ENCODE measurements around the gene MAP6D1.
A peak's percentile ranks its signal among the peaks of the same experiment; 100 is the strongest.

Gene MAP6D1

DNA sequence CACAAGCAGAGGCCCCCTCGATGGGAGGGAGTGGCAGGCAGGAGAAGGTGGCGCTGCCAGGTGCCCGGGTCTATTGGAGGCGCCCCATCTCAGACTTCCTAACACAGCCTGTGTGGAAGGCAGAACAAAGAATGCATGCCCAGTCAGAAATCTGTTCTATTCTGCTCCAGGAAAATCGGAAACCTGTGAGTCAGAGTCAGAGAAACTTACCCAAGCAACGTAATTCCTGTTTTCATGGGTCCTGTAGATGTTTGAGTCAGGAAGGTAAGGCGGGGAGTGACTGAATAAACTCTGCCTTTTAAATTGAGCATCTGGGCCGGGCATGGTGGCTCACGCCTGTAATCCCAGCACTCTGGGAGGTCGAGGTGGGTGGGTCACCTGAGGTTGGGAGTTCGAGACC, 13.7 kb downstream of the MAP6D1 start:
- TF ChIP-seq Cebpa-rat (IDR thresholded peaks at IDR 0.05): no peak
- no peaks in the 10 kb centered on the region for H3K27me3 ChIP-seq
- H3K4me2 ChIP-seq: no peak overlapping the region
- no peak overlapping the region for H3K27ac ChIP-seq
- peaks cover 0 to 81% (median 25%) of the 10 kb centered on the region in 11 experiments; a peak in 16 of 22 replicates for H4K20me1 ChIP-seq
- H3K9me3 ChIP-seq (replicated peaks in 1 of 11): no peaks in the 10 kb centered on the region
- peaks cover 72 to 96% (median 84%) of the 10 kb centered on the region in 11 experiments for H3K36me3 ChIP-seq
- no peak overlapping the region for H3K4me3 ChIP-seq
- H3K9ac ChIP-seq: no peak overlapping the region
- H3K4me1 ChIP-seq: no peaks in the 10 kb centered on the region

DNA sequence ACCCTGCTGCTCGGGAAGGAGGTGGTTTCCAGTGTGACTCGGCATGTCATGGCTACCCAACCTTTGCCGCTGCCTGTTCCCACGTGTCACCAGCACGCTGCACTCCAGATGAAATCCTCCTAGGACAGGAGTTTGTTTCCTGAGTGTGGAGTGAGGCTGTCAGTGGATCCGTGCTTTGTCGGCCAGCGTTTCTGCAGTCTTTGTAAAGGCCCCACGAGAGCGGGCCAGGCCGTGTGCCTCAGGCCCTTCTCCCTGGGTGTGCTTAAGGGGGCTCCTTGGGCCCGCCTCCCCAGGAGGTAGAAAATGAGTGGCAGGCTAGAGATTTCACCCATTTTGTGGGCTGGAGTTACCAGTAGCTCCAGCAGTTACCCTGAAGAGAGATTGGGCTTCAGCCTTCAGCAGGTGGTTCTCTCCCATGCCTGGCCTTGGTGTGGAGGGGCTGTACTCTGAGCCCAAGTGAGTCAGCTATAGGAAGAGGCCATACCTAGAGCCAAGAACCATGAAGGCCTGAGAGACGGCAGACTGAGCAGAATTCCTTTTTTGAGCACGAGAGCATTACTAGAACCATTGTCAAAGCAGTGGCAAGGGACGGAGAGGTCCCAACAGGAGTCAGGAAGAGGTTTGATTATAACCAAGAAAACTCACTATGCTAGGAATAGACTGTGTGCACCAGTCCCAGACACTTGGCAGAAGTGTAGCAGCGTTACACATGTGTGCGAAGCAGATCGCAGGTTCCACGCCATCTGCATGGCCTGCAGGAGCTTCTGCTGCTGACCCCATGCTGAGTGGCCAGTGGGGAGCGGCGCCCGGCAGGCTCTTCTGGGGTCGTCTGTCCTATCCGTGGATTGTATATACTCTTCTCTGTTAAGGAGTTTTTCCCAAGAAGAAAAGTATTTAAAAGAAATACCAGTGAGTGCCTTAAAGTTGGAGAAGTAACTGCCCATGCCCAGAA, 14.5 kb downstream of the MAP6D1 start:
- no peak overlapping the region for H3K4me3 ChIP-seq
- H3K4me2 ChIP-seq: no peak overlapping the region
- no peaks in the 10 kb centered on the region for H3K9me3 ChIP-seq (replicated peaks in 1 of 11)
- H4K20me1 ChIP-seq: peaks cover 0 to 80% (median 25%) of the 10 kb centered on the region in 11 experiments; a peak in 16 of 22 replicates
- H3K27me3 ChIP-seq: no peaks in the 10 kb centered on the region
- H3K9ac ChIP-seq: no peak overlapping the region; a peak in 2 of 22 replicates
- peaks cover 77 to 96% (median 87%) of the 10 kb centered on the region in 11 experiments for H3K36me3 ChIP-seq
- no peak for TF ChIP-seq Cebpa-rat (IDR thresholded peaks at IDR 0.05)
- H3K4me1 ChIP-seq: no peaks in the 10 kb centered on the region
- H3K27ac ChIP-seq: peak overlapping the region in 2 of 11 experiments; percentile 17 to 18; a peak in 2 of 22 replicates

DNA sequence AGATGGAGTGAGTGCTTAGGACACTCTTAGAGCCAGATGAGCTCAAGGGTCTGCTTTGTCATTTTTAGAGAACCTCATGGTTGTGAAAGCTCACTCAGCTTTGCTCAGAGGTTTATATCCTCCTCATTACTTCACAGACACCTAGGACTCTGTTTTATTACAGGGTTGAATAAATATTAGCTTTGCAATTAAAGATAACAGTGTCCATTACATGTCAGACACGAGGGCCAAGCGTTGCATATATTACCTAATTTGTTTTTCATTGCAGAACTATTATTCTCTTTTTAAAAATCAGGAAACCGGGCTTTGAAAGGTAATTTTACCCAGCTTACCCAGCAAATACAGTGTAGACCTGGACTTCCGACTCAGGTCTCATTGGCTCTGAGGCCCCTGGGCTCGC, 16.1 kb downstream of the MAP6D1 start:
- Histone ChIP-seq H3K27me3 (no peaks in the 10 kb centered on the region), H3K4me1 (no peaks in the 10 kb centered on the region), H3K27ac (no peak overlapping the region), H3K9me3 (replicated peaks in 1 of 11) (no peaks in the 10 kb centered on the region), H3K9ac (no peak overlapping the region), H3K4me3 (no peak overlapping the region), H4K20me1 (peaks cover 0 to 81% (median 25%) of the 10 kb centered on the region in 11 experiments; a peak in 16 of 22 replicates), H3K36me3 (peaks cover 92 to 96% (median 94%) of the 10 kb centered on the region in 11 experiments), H3K4me2 (no peak overlapping the region)
- TF ChIP-seq Cebpa-rat (IDR thresholded peaks at IDR 0.05): no peak

DNA sequence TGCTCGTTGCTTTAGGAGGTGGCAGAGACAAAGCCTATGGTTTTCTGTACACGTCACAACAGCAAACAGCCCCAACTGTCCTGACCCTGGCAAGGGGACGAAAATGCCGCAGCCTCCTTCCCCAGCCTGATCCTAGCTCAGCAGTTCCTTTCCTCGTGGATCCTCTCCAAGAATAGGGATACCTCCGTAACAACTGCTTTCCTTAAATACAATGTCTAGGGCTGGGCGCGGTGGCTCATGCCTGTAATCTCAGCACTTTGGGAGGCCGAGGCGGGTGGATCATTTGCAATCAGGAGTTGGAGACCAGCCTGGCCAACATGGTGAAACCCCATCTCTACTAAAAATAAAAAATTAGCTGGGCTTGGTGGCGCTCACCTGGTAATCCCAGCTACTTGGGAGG, 17.0 kb downstream of the MAP6D1 start:
- Histone ChIP-seq H3K4me1 (no peaks in the 10 kb centered on the region), H3K4me3 (no peak overlapping the region), H3K9me3 (replicated peaks in 1 of 11) (no peaks in the 10 kb centered on the region), H3K9ac (no peak overlapping the region), H3K27ac (no peak overlapping the region), H3K4me2 (no peak overlapping the region), H3K27me3 (no peaks in the 10 kb centered on the region), H4K20me1 (peaks cover 0 to 85% (median 30%) of the 10 kb centered on the region in 11 experiments; a peak in 16 of 22 replicates), H3K36me3 (peaks cover 98 to 100% (median 100%) of the 10 kb centered on the region in 11 experiments)
- TF ChIP-seq Cebpa-rat (IDR thresholded peaks at IDR 0.05): no peak

DNA sequence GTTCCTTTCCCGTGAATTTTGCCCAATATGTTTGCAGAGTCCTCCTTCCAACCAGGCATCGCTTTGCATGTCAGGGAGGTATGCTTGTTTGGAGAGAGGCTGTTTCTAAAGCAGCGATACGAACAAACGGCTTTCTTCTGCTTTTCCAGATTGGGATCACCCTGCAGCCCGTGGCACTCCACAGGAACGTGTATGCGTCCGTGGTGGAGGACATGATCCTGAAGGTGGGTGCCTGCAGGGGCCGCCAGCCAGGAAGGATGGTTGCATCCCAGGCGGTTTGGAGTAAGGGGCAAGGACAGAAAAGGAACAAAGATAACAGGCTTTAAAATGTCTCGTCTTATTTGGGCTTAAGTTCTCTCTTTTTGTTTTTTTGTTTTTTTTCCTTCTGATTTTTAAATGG, 17.5 kb downstream of the MAP6D1 start:
- H3K4me3 ChIP-seq: no peak overlapping the region
- H3K27me3 ChIP-seq: no peaks in the 10 kb centered on the region
- H3K4me1 ChIP-seq: no peaks in the 10 kb centered on the region
- no peak overlapping the region for H3K4me2 ChIP-seq
- H3K27ac ChIP-seq: no peak overlapping the region
- H3K9me3 ChIP-seq (replicated peaks in 1 of 11): no peaks in the 10 kb centered on the region
- peaks cover 98 to 100% (median 100%) of the 10 kb centered on the region in 11 experiments for H3K36me3 ChIP-seq
- peaks cover 0 to 80% (median 30%) of the 10 kb centered on the region in 11 experiments; a peak in 15 of 22 replicates for H4K20me1 ChIP-seq
- no peak for TF ChIP-seq Cebpa-rat (IDR thresholded peaks at IDR 0.05)
- H3K9ac ChIP-seq: no peak overlapping the region

DNA sequence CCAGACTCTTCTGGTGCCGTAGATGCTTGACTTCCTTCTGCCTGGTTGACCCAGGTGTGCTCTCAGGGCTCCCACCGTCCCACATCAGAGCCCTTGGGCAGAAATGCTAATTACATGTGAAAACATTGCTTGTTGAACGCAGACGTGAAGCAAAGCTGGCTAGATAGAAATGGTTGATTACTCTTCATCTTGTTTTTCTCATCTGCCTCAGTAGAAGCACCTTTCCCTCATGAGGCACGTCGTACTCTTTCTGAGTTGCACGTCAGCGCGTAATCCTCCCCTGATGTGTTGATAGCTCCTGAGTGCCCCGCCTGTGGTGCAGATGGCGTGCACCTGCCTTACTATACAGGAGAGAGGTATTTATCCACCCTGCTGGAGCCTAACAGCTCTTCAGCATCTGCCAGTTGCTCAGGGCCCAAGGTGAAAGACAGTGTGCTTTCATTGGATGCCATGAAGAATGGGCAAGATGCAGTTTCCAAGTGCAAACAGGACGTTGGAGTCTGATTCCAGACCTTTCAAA, 18.1 kb downstream of the MAP6D1 start:
- no peaks in the 10 kb centered on the region for H3K4me1 ChIP-seq
- peaks cover 100% of the 10 kb centered on the region in 11 experiments for H3K36me3 ChIP-seq
- no peak for TF ChIP-seq Cebpa-rat (IDR thresholded peaks at IDR 0.05)
- no peaks in the 10 kb centered on the region for H3K9me3 ChIP-seq (replicated peaks in 1 of 11)
- H3K4me2 ChIP-seq: no peak overlapping the region
- H3K4me3 ChIP-seq: no peak overlapping the region
- no peak overlapping the region for H3K27ac ChIP-seq
- no peak overlapping the region for H3K9ac ChIP-seq
- H4K20me1 ChIP-seq: peaks cover 0 to 84% (median 30%) of the 10 kb centered on the region in 11 experiments; a peak in 14 of 22 replicates
- no peaks in the 10 kb centered on the region for H3K27me3 ChIP-seq

DNA sequence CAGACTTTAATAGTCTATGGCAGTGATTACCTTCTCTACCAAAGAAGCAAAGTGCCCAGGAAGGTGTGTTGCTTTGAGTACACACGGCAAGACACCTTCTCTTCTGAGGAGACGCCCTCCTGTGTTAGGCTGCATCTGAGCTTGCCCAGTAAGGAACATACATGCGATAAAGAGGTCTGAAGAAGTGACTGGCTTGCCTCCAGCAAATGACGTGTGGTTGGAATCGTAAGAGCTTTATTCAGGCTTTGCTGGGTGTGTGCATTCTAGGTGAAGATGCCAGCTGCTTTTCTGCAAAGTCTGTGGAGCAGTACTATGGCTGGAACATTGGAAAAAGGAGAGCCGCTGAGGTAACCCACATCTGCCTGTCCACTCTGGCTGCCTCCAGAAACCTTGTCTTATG, 22.4 kb downstream of the MAP6D1 start:
- H3K27me3 ChIP-seq: no peaks in the 10 kb centered on the region
- H3K9ac ChIP-seq: no peak overlapping the region
- H4K20me1 ChIP-seq: peaks cover 0 to 64% (median 25%) of the 10 kb centered on the region in 11 experiments; a peak in 16 of 22 replicates
- peaks cover 99 to 100% (median 100%) of the 10 kb centered on the region in 11 experiments for H3K36me3 ChIP-seq
- TF ChIP-seq Cebpa-rat (IDR thresholded peaks at IDR 0.05): no peak
- no peaks in the 10 kb centered on the region for H3K9me3 ChIP-seq (replicated peaks in 1 of 11)
- no peak overlapping the region for H3K4me3 ChIP-seq
- no peaks in the 10 kb centered on the region for H3K4me1 ChIP-seq
- no peak overlapping the region for H3K27ac ChIP-seq
- no peak overlapping the region for H3K4me2 ChIP-seq

DNA sequence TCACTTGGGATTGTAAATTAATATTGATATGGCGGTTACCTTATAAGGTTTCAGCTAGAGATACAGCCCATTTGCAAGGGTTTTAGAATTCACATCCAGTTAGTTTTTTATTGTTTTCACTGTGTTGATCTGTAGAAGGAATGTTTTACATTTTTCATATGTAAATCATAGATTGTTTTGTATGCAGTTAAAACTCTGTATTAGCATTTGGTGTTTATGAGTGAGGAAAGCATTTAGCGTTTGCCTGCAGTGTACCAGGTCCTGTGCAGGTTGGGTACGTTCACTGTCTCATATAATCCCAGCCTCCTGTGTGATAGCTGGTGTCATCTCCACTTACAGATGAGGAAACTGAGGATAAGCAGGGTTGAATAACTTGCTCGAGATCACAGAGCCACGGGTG, 23.8 kb downstream of the MAP6D1 start:
- Histone ChIP-seq H3K27ac (no peak overlapping the region), H3K4me3 (no peak overlapping the region), H3K36me3 (peaks cover 99 to 100% (median 100%) of the 10 kb centered on the region in 11 experiments), H3K9ac (no peak overlapping the region), H3K9me3 (replicated peaks in 1 of 11) (no peaks in the 10 kb centered on the region), H3K4me2 (no peak overlapping the region), H3K27me3 (no peaks in the 10 kb centered on the region), H3K4me1 (no peaks in the 10 kb centered on the region), H4K20me1 (peaks cover 0 to 52% (median 30%) of the 10 kb centered on the region in 11 experiments; a peak in 16 of 22 replicates)
- no peak for TF ChIP-seq Cebpa-rat (IDR thresholded peaks at IDR 0.05)

DNA sequence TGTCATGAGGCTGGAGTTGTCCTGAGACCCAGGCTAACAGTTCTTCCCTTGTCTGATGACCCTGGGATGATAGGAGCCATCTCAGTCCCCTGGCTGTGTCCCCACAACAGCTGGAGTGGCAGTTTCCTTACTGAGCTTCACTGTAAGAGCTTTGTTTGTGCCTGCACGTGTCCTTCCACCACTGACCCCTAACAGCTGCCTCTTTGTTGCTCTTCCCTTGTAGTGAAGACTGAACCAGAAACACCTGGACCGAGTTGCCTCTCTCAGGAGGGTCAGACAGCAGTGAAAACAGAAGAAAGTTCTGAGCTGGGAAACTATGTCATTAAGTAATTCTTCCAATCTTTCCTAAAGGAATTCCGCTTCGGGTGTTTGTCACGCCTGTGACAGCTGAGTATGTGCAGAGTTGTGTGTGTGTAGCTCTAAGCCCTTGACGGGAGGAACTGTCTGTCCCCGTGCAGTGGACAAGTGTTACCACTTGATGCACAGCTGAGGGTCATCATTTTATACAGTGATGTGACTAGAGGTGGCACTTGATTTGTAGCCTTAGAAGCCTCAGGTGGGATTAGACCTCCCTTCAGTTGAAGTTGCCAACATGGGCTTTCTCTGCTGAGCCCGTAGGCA, 25.0 kb downstream of the MAP6D1 start:
- H3K4me1 ChIP-seq: no peaks in the 10 kb centered on the region
- H4K20me1 ChIP-seq: peaks cover 0 to 42% (median 23%) of the 10 kb centered on the region in 11 experiments; a peak in 15 of 22 replicates
- H3K27me3 ChIP-seq: no peaks in the 10 kb centered on the region
- H3K27ac ChIP-seq: no peak overlapping the region
- no peaks in the 10 kb centered on the region for H3K9me3 ChIP-seq (replicated peaks in 1 of 11)
- TF ChIP-seq Cebpa-rat (IDR thresholded peaks at IDR 0.05): no peak
- peaks cover 99 to 100% (median 100%) of the 10 kb centered on the region in 11 experiments for H3K36me3 ChIP-seq
- H3K4me3 ChIP-seq: no peak overlapping the region
- no peak overlapping the region for H3K4me2 ChIP-seq
- H3K9ac ChIP-seq: no peak overlapping the region

All from BLaER1 treated with 17β-estradiol and CSF1 and Interleukin-3, amounts not matched to agents 10 nM and 100 nM (cell line).